HG03025 (cell line): ENCODE data around the gene SLC6A1.

Source experiments
- ATAC-seq: cut with Tn5 transposase; IDR thresholded peaks from one replicate; pipeline ENCODE4 v1.9.1; 2021; ENCODE audit warnings: mild to moderate bottlenecking, moderate library complexity; ENCODE audit not compliant: unreplicated experiment, low FRiP score

The SLC6A1 gene

DNA sequence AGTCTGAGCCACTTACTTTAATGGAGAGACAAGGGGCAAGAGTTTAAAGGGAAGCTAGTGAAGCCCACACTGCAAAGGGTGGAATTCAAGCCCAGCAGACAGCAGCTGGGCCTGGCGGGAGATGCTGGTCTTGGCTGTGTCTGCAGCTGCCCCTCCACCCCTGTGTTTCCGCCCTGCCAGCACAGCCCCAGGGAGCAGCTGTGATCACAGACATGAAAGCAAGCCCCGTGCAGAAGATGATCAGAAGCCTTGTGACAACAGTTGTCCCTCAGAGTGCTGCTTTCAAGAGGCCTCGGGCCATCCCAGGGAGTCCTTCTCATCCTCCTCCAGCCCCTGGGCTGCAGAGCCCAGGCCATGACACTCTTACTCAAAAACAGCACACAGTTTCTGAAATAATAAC lies 24.1 kb upstream of the SLC6A1 start:
- no peak for ATAC-seq

DNA sequence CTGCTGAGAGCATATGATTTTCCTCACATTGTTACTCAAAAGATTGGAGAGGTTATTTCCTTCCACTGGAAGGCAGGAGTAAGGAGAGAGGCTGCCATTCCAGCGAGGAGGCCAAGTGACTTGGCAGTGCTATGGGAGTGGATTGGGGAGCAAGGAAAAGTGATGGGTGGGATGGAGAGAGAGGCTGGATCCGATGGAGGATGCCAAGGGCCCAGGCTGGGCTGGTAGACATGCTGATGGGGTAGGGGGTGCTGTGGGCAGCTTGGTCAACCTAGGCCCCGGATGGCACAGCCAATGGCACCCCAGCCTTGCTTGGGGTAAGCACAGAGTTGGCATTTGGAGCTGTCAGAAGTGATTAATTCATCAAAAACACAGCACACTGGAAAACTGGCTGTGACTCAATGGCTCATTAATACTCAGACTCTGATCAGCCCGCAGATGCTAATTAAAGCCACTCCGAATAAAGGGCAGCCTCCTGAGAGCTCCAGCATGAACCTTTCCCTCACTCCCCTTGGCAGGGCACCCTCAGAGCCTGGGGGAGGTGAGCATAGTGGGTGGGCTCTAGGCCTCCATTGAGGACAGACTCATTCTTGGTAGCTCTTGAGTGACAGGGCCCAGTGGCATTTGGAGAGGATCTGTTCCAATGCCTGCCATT lies 22.1 kb upstream of the SLC6A1 start:
- no peak for ATAC-seq

DNA sequence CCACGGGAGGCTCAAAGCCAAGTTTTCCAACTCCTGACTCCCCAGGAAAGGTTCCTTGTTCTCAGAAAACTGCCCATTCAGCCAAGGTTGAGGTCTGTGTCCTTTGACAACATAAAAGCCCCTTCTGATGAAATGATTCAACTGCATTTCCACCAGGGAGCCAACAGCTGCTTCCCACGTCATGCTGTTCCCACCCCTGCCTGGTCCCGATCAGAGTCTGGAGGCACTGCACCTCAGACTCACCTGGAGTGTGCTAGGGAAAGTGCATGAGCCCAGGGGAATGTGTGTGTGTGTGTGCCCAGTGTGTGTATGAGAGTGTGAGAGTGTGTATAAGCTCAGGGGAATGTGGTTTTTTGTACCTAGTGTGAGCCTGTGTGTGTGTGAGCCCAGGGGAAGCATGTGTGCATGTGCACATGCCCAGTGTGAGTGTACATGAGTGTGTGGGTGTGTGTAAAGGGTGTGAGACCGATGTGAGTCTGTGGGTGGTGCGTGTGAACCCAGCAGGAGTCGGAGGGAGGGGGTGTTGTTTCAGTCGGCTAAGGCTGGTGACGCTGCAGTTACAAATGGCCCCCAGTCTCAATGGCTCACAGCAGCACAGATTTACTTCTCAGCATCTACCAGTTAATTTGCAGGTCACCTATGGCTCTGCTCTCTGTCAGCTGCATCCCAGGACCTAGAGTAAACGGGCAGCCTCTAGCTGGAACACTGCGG lies 20.3 kb upstream of the SLC6A1 start:
- no peak for ATAC-seq

DNA sequence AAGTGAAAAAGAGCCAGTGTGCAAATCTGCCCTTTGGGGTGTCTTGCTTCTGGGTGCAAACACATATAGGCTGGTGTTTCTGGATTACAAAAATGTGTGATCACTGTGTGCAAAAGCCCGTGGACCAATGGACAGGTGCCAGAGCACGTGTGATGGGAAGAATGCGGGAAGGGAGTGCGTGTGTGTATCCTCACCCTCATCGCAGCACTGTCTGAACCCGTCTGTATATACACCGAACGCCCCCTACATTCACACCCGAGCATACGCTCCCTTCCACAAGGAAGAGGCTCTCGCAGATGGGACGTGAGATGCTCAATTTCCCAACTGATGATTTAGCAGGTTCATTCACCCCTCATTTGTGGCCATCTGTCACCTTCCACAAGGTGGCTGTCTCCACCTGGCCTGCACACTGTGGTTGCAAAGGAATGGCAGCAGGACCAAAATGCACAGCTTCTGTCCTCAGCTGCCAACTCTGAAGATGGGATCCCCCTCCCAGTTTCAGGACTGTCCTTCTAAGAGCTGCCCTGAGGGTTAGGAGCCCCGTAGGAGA lies 19.4 kb upstream of the SLC6A1 start:
- ATAC-seq = no peak

DNA sequence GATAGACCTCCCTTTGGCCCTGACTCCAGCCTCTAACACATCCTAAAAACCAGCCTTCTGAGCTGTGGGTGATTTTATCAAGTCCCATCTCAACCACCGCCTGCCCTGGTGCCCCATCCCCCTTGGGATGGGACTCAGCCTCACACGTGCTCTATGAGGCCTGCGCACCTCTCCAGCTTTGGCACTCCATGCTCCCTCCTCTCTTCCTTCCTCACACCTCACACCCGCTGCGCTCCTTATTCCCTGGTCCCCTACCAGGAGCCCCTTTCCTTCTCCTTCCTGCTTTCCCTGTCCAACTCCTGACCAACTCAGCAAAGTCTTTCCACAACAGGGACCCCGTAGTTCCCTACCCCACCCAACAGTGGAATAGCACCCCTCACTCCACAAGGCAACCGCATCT lies 18.4 kb upstream of the SLC6A1 start:
- ATAC-seq = no peak

DNA sequence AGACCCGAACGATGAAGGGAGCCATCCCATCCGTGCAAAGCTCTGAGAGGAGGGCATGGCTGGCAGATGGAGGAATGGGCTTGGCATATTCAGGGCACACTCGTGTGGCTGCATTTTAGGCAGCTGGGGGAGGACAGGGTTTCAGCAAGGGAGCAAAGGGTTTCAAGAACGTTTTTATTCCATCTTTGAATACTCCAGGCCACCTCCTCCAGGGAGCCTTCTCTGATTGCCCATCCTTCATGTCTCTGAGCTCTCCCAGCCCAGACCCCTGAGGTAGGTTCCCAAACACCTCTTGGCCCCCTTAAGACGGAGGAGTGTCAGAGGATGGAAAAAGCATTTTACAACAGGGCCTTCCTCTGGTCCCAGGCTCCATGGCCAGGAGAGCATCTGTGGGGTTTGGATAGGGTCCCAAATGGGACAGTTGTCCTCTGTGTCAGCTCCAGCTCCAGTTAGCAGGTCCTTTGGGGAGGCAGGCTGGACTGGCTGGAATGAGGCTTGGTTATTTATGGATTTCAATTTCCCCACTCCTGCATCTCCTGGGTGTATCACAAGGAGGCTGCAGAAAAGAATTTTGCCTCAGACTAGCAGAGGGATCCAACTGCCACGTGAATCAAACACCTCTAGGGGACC lies 17.7 kb upstream of the SLC6A1 start:
- ATAC-seq = no peak

DNA sequence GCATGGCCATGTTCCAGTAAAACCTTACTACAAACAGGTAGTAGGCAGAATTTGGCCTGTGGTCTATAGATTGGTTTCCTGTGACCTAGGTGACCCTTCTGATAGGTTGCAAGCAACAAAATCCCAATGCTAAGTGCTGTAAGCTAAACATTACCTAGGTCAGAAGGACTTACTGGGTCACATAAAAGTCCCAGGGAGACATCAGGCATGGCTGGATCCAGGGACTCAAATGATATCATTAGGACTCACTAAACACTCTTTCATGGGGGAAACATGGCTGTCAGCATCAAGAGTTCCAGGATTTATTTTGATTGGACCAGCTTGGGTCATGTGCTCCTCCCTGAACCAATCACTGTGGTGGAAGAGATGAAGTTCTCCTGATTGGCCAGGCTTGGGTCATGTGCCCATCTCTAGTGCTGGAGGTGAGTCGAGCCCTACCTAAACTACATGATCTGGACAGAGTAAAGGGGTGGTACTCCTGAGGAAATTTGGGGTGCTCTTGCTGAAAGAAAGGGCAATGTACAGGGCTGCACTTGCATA lies 16.8 kb upstream of the SLC6A1 start:
- no peak for ATAC-seq

DNA sequence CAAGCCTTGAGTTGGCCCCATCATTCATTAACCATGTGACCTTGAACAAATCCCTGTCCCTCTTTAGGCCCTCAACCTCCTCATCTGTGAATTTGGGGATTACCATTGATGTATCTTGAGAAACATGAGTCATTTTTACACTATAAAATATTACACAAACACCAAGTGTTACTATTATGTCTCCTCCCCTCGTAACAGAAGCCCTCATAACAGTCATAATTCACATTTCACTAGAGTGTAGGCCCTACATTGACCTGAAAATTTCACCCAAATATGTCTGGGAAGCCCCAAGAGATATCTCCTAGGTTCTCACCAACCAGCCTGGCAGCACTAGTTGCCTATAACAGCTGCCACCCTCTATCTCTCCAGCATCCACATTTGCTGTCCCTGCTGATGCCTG lies 15.8 kb upstream of the SLC6A1 start:
- no peak for ATAC-seq

DNA sequence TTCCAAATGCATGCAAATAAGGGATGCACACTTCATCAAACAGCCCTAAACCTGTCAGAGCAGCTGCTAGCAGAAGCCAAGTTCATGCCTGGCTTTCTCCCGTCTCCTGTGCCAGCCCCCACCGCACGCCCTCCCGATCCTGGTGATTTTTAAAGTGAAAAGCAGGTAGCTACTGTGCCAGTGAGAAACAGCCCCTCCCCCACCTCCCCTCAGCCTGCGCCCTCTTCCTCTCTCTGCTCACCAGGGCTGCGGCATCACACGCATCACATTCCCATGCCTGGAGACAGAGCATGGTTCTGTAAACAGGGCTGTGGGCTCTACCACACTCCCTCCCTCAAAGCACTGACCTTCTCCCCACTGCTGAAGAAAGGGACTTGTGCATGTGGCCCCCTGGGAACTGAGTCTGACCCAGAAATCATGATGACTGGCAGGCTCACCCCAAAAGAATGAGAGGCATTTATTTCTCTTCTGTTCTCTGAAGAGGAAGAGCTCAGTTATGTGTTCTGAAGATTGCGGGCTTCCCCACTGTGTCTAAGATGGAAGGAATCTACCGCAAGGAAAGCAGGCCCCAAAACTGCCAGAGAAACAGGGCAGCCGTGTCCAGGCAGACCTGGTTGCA lies 14.5 kb upstream of the SLC6A1 start:
- no peak for ATAC-seq

DNA sequence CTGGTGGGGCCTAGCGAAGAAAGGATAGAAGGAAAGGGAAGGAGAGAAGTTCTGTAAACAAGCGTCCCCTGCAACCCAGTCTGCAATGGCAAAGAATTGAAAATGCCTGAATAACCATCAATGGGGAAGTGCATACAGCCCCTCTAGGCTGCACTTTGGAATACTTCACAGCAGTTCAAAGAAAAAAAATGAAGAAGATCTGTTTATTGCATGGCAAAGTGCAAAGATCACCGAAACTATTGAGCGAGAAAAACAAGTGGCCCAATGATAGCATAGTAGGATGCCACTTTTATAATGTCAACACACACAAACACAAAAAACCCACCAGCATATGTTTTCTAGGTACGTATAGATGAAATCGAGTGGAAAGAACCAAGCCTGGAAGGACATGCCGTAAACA lies 13.6 kb upstream of the SLC6A1 start:
- ATAC-seq = no peak

DNA sequence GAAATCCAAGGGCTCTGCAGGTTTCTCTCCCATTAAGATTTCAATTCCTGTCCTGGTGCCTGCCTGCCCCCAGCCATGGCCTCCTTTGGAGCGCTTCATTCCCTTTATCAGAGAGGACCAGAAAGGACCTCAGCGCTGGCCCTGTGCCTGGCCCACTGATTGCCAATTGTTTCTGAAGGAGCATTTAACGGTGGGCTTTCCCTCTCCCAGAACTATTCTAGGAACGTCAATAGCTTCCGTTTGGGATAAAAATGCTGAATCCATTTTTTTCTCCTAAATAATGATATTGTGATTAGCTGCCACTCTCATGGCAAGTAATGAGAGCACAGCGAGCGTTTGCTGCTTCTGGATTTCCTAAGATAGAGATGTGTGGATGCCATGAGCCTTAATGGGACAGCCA lies 12.2 kb upstream of the SLC6A1 start:
- no peak for ATAC-seq

DNA sequence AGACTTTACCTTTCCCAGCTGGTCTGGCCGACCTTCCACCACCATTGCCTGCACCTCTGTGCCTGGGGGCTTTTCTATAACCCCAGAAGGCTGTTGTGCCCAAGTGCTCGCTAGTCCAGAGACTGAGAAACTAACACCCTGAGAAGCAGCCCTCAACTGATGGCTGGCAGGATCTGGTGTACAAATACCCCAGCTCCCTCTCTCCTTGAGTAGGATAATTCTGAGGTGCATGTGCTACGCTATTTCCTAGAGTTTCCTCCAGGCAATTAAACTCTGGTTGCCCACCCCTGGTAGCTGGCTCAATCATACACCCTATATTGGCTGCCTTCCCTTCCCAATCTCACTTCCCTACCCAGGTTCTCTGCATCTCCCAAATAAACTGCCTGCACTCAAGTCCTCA lies 11.5 kb upstream of the SLC6A1 start:
- ATAC-seq = no peak

DNA sequence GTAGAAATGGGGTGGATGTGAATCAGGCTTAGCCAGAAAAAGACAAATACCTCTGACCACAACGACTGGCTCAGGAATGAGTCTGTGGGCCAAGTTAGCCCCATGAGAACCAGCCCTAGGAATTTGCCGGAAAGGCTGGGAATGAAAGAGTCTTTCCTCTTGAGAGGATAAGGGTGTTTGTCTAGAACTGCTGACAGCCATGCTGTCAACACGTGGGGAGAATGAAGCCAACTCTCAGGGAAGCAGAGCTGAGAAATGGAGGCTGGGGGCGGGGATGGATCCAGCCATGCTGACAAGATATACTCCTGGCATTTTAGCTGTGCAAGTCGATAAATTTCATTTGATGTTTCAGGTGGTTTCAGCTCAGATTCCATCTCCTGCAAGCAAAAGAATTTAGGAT lies 10.6 kb upstream of the SLC6A1 start:
- no peak for ATAC-seq

DNA sequence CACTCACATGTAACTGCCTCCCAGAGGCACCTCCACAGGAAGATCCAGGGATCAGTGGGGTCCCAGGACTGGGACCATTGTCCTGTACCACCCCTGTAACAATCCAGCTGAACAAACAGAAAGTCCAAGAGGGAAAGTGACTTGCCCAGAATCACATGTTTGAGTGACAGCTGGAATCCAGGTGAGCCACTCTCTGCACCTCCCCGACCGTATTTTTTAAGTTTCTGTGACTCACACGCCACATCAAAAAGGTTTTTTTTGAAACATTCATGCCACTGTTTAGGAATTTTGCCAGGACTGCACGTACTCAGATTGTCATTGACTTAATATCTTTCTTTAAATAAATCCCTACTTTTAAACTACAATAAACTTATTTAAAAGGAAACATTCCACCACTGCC lies 9.8 kb upstream of the SLC6A1 start:
- ATAC-seq = no peak

DNA sequence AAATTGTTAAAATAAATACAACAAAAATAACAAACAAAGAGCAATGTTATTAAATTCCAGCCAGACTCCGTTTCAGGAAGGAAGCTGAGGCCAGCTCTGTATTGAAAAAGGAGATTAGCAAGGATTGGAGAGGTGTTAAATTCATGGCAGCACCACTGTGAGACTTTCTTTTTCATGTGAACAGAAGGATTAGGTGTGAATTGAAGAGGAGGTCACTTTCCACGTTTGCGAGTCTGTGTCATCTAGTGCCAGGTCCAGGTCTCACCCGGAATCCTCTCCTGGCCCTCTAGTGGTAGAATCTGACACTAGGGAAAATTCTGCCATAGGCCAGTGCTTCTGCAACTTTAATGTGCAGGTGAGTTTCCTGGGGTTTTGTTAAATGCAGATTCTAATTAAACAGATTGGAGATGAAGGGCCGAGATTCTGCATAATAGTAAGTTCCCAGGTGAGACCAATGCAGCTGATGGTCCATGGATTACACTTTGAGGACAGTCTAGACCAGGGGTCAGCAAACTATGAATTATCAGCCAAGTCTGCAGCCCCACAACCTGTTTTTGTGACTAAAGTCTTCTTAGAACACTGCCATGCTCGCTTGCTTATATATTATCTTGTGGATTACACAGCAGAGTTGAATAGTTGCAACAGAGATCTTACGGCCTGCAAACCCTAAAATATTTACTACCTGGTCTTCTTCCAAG lies 9.2 kb upstream of the SLC6A1 start:
- ATAC-seq = no peak

DNA sequence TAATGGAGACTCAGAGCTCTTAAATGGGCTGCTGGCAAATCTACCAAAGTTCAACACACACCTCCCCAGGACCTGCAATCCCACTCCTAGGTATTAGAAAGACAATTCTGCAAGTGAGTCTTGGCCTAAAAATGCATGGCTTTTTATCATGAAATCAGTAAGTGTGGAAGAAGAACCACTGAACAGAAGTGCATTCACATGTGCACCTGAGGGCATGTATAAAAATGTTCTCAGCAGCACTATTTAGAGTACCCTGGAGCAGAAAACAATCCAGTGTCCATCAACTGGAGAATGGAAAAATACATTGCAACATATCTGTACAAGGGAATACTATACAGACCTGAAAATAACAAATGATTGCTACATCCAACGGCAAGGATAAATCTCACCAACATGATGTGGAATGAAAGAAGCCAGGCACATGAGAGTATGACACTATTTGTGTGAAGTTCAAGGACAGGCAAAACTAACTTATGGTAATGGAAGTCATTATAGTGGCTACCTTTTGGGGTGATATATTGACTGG lies 8.1 kb upstream of the SLC6A1 start:
- no peak for ATAC-seq

DNA sequence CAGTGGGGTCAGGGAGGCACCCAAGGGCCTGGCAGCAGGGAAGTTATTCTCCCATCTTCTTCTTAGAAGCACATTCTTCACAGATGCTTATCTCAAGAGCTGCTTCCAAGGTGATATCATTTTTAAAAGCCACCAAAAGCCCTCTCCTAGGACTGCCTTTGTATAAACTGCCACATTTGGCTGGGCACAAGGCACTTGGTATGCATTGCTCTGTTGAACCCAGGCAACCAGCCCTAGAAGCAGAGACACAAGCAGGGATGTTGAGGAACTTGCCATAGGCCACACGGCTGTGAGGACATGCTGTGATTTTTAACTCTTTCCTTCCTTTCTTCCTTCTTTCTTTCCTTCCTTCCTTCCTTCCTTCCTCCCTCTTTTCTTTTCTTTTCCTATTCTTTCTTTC lies 7.4 kb upstream of the SLC6A1 start:
- no peak for ATAC-seq

DNA sequence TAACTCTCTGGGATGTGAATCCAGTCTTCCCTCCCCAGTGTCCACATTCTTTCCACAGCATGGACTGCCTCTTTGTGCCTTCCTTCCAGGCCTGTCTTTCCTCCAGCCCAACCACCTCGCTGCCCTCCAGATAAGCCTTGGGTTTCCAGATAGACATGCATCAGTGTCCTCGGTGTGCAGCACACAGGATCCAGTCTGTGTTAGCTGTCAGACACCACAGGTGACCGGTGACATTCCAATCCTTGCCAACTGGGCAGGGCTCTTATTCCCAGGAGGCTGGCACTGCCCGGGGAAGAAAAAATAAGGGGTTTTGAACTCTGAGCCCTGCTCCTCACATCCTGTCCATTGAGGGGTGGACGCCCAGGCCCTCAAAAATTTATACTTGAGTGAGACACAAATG lies 6.0 kb upstream of the SLC6A1 start:
- ATAC-seq = no peak

DNA sequence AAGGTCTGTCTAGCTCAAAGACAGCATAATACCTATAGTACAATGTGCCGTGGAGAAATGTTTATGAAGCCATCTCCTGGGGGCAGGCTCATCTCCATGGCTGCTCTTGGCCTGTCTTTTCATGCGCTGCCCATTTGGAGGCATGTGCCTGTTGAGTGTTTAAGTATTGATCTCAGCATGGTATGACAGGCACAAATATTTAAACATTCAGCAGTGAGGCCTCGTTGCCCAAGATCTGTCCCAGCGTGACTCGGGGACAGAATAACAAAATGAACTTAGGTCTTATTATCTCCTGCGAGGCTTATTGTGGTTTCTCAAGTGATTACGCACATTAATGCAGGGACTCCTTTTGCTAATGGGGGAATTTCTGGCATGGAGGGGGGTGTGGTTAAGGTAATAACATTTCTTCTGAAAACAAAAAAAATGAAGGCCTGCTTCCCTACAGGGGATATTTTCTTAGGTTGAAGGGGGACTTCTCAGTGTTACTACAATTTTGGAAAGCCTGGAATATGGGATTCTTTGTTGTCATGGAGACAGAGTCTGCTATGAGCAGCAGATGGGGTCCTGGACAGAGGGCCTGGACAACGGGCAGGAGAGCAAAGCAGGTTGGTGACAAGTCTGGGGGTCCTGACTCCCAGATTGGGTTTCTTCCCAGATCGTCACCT lies 4.4 kb upstream of the SLC6A1 start:
- ATAC-seq = no peak

DNA sequence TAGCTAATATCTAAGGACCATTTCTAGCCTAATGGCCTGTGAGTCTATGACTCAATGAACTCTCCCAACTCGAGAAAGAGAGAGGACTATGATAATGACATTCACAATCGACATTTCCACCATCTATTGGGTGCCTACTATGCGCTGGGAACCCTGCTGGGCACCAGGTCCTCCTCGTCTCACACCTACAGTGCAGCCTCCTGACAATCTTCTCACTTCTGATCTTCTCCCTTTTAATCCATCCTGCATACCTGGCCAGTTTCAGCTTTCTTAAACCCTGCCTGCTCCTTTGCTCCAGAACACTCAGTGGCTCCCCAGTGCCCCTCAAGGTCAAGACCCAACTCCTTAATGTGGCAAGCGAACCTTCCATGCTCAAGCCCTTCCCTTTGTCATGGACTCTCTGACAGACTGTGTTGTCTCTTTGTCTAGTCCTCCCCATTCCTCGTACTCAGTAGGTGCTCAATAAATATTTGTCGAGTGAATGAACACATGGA lies 3.5 kb upstream of the SLC6A1 start:
- ATAC-seq = no peak
